ENCODE data around the gene LRCOL1.
A peak's percentile ranks its signal among the peaks of the same experiment; 100 is the strongest.

The LRCOL1 gene

GRCh38 chr12:132593521-132593920, 16.9 kb downstream of the LRCOL1 start:
- Histone ChIP-seq H3K36me3 (replicated peaks; ENCODE audit: low read depth, low read length) (no peaks in the 10 kb centered on the region), H3K27ac (ENCODE audit: low read length) (no peak overlapping the region), H3K4me1 (ENCODE audit: low read length) (peaks cover 25% of the 10 kb centered on the region), H2AFZ (ENCODE audit: low read depth, low read length) (no peak overlapping the region), H3K4me2 (ENCODE audit: low read length) (peak overlapping the region; percentile 28), H3K27me3 (ENCODE audit: low read depth, low read length) (peaks cover 6% of the 10 kb centered on the region; the same call in 1 of the 2 replicates), H3K4me3 (ENCODE audit: low read length) (peak overlapping the region; percentile 47), H3K9ac (ENCODE audit: low read length) (no peak overlapping the region), H3K79me2 (ENCODE audit: low read length) (no peaks in the 10 kb centered on the region), H4K20me1 (ENCODE audit: insufficient read depth, low read length) (no peaks in the 10 kb centered on the region), H3K9me3 (ENCODE audit: insufficient read depth, low read length) (no peaks in the 10 kb centered on the region)
- TF ChIP-seq EZH2phosphoT487 (IDR thresholded peaks at IDR 0.05; ENCODE audit: low read depth): no peak
- TF ChIP-seq, protein P1, sequence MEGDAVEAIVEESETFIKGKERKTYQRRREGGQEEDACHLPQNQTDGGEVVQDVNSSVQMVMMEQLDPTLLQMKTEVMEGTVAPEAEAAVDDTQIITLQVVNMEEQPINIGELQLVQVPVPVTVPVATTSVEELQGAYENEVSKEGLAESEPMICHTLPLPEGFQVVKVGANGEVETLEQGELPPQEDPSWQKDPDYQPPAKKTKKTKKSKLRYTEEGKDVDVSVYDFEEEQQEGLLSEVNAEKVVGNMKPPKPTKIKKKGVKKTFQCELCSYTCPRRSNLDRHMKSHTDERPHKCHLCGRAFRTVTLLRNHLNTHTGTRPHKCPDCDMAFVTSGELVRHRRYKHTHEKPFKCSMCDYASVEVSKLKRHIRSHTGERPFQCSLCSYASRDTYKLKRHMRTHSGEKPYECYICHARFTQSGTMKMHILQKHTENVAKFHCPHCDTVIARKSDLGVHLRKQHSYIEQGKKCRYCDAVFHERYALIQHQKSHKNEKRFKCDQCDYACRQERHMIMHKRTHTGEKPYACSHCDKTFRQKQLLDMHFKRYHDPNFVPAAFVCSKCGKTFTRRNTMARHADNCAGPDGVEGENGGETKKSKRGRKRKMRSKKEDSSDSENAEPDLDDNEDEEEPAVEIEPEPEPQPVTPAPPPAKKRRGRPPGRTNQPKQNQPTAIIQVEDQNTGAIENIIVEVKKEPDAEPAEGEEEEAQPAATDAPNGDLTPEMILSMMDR (IDR thresholded peaks at IDR 0.05; ENCODE audit: low read depth, low read length): no peak

- no peaks in the 10 kb centered on the region for H4K20me1 ChIP-seq (ENCODE audit: insufficient read depth, low read length)
- no peak overlapping the region for H2AFZ ChIP-seq (ENCODE audit: low read depth, low read length)
- H3K27me3 ChIP-seq (ENCODE audit: low read depth, low read length): peaks cover 6% of the 10 kb centered on the region; the same call in 1 of the 2 replicates
- TF ChIP-seq EZH2phosphoT487 (IDR thresholded peaks at IDR 0.05; ENCODE audit: low read depth): no peak
- TF ChIP-seq, protein P1 (IDR thresholded peaks at IDR 0.05; ENCODE audit: low read depth, low read length): no peak
- no peaks in the 10 kb centered on the region for H3K9me3 ChIP-seq (ENCODE audit: insufficient read depth, low read length)
- peaks cover 25% of the 10 kb centered on the region for H3K4me1 ChIP-seq (ENCODE audit: low read length)
- H3K4me3 ChIP-seq (ENCODE audit: low read length): no peak overlapping the region
- no peak overlapping the region for H3K27ac ChIP-seq (ENCODE audit: low read length)
- H3K36me3 ChIP-seq (replicated peaks; ENCODE audit: low read depth, low read length): no peaks in the 10 kb centered on the region
- H3K9ac ChIP-seq (ENCODE audit: low read length): no peak overlapping the region
- no peak overlapping the region for H3K4me2 ChIP-seq (ENCODE audit: low read length)
- no peaks in the 10 kb centered on the region for H3K79me2 ChIP-seq (ENCODE audit: low read length)
Measured at GRCh38 chr12:132593071-132593470, 17.3 kb downstream of the LRCOL1 start.

- H2AFZ ChIP-seq (ENCODE audit: low read depth, low read length): no peak overlapping the region
Measured at GRCh38 chr12:132592282-132592970, 18.0 kb downstream of the LRCOL1 start.

More at GRCh38 chr12:132592282-132592970, 18.0 kb downstream of the LRCOL1 start:
- Histone ChIP-seq H3K4me3 (ENCODE audit: low read length) (no peak overlapping the region), H3K27me3 (ENCODE audit: low read depth, low read length) (peaks cover 3% of the 10 kb centered on the region; the same call in 1 of the 2 replicates), H3K36me3 (replicated peaks; ENCODE audit: low read depth, low read length) (no peaks in the 10 kb centered on the region), H3K9ac (ENCODE audit: low read length) (no peak overlapping the region), H3K4me1 (ENCODE audit: low read length) (peaks cover 23% of the 10 kb centered on the region), H3K9me3 (ENCODE audit: insufficient read depth, low read length) (no peaks in the 10 kb centered on the region), H4K20me1 (ENCODE audit: insufficient read depth, low read length) (no peaks in the 10 kb centered on the region), H3K79me2 (ENCODE audit: low read length) (no peaks in the 10 kb centered on the region), H3K27ac (ENCODE audit: low read length) (no peak overlapping the region), H3K4me2 (ENCODE audit: low read length) (no peak overlapping the region)
- TF ChIP-seq, protein P1 (IDR thresholded peaks at IDR 0.05; ENCODE audit: low read depth, low read length): no peak
- TF ChIP-seq EZH2phosphoT487 (IDR thresholded peaks at IDR 0.05; ENCODE audit: low read depth): no peak
